Activated CD4-positive, alpha-beta T cell treated with anti-CD3 and anti-CD28 coated beads for 36 hours (primary cell): ENCODE data around the gene BTBD7. TPM values are rescaled to one million over a fixed set of nuclear protein-coding genes. Genes with fewer than 3 reads are reported as not detected.

Experiments used
- ATAC-seq: fragments of 200-7000 bp; cut with Tn5 transposase; one replicate; pipeline ENCODE4 v1.10.0; 2021; ENCODE audit warnings: mild to moderate bottlenecking, moderate library complexity
- CTCF ChIA-PET: fragments of 350-600 bp; sonication (Branson Sonifier 250); formaldehyde crosslinking; loops from one replicate; lab custom pipeline; 2021; ENCODE audit warnings: antibody characterized with exemption; lab: Charles Lee
- POLR2A ChIA-PET: fragments of 350-600 bp; sonication (Branson Sonifier 250); formaldehyde crosslinking; loops from one replicate; lab custom pipeline; 2021; ENCODE audit warnings: antibody characterized with exemption, inconsistent platforms; lab: Charles Lee
- DNase-seq: peaks from one replicate; pipeline ENCODE4 v3.0.0-alpha.2; 2020
- H3K27ac Mint-ChIP-seq: one replicate; pipeline ENCODE4 v1.8.0; 2021; ENCODE audit warnings: mixed read lengths
- H3K27me3 Mint-ChIP-seq: one replicate; pipeline ENCODE4 v1.8.0; 2021; ENCODE audit warnings: mixed read lengths
- H3K36me3 Mint-ChIP-seq: one replicate; pipeline ENCODE4 v1.8.0; 2021; ENCODE audit warnings: low read depth, mixed read lengths
- H3K4me1 Mint-ChIP-seq: one replicate; pipeline ENCODE4 v1.8.0; 2021; ENCODE audit warnings: mixed read lengths
- H3K4me3 Mint-ChIP-seq: one replicate; pipeline ENCODE4 v1.8.0; 2021; ENCODE audit warnings: mild to moderate bottlenecking, moderate library complexity, mixed read lengths
- H3K9me3 Mint-ChIP-seq: one replicate; pipeline ENCODE4 v1.8.0; 2021; ENCODE audit warnings: low read depth, mixed read lengths
- intact Hi-C, 2 experiments: fragments of 100-400 bp; cut with DNase I in 1 of 2; cut with micrococcal nuclease in 1 of 2; formaldehyde crosslinking; loops; one replicate each; pipeline versions ENCODE4 v1.14.2 to v1.15.1; 2022 to 2024; cut with DNase I, micrococcal nuclease
- total RNA-seq, 2 experiments: library from RNA; stranded (reverse); gene quantifications; one replicate each; pipeline ENCODE4 v1.2.3, GENCODE V29; 2021

Gene BTBD7
- total RNA-seq, 2 experiments from 2014 or later, result 6.5 to 9.5 TPM

- no peaks in the 10 kb centered on the region for H3K27me3 Mint-ChIP-seq
- no peak overlapping the region for H3K27ac Mint-ChIP-seq
- H3K36me3 Mint-ChIP-seq, result peaks cover 10% of the 10 kb centered on the region
- CTCF ChIA-PET, result no interaction called here
- DNase-seq, result no peak
- peaks cover 51% of the 10 kb centered on the region for H3K4me1 Mint-ChIP-seq
- ATAC-seq, result no peak
- no peak overlapping the region for H3K4me3 Mint-ChIP-seq
- POLR2A ChIA-PET, result no interaction called here
- intact Hi-C loops, result no loop called here
- H3K9me3 Mint-ChIP-seq, result no peaks in the 10 kb centered on the region
These were observed 4.3 kb downstream of the BTBD7 start for GRCh38 chr14:93328546-93328945.

GRCh38 chr14:93326196-93326595, 6.6 kb downstream of the BTBD7 start:
- Mint-ChIP-seq H3K27ac (no peak overlapping the region), H3K9me3 (no peaks in the 10 kb centered on the region), H3K27me3 (no peaks in the 10 kb centered on the region), H3K36me3 (peaks cover 15% of the 10 kb centered on the region), H3K4me1 (peaks cover 52% of the 10 kb centered on the region), H3K4me3 (no peak overlapping the region)
- ATAC-seq, result no peak
- DNase-seq, result no peak
- intact Hi-C loops, result no loop called here
- ChIA-PET POLR2A (no interaction called here), CTCF (interaction anchor here (1.1 kb wide), 1 partner anchor 8 kb away, joined by 3 read pairs; no protein-coding TSS in a partner anchor)

GRCh38 chr14:93323600-93324174, 9.1 kb downstream of the BTBD7 start:
- peaks cover 16% of the 10 kb centered on the region for H3K36me3 Mint-ChIP-seq
- DNase-seq (no peak), ATAC-seq (no peak)
- H3K4me1 Mint-ChIP-seq, result peaks cover 45% of the 10 kb centered on the region
- CTCF ChIA-PET, result interaction anchor here (1.0 kb wide), 1 partner anchor 28 kb away, joined by 3 read pairs; no protein-coding TSS in a partner anchor
- intact Hi-C loops, result no loop called here
- POLR2A ChIA-PET, result no interaction called here
- H3K27me3 Mint-ChIP-seq, result no peaks in the 10 kb centered on the region
- H3K27ac Mint-ChIP-seq, result no peak overlapping the region
- H3K9me3 Mint-ChIP-seq, result no peaks in the 10 kb centered on the region
- H3K4me3 Mint-ChIP-seq, result no peak overlapping the region

GRCh38 chr14:93322929-93323599, 9.8 kb downstream of the BTBD7 start:
- no peak overlapping the region for H3K4me3 Mint-ChIP-seq
- H3K4me1 Mint-ChIP-seq, result peaks cover 45% of the 10 kb centered on the region
- ATAC-seq, result no peak
- CTCF ChIA-PET, result interaction anchor here (1.0 kb wide), 1 partner anchor 27 kb away, joined by 3 read pairs; no protein-coding TSS in a partner anchor
- intact Hi-C loops, result no loop called here
- H3K9me3 Mint-ChIP-seq, result no peaks in the 10 kb centered on the region
- H3K27ac Mint-ChIP-seq, result no peak overlapping the region
- no peak for DNase-seq
- H3K36me3 Mint-ChIP-seq, result peaks cover 16% of the 10 kb centered on the region
- POLR2A ChIA-PET, result interaction anchor here (0.6 kb wide), 1 partner anchor 125 kb away, joined by 5 read pairs; no protein-coding TSS in a partner anchor
- H3K27me3 Mint-ChIP-seq, result no peaks in the 10 kb centered on the region

DNA sequence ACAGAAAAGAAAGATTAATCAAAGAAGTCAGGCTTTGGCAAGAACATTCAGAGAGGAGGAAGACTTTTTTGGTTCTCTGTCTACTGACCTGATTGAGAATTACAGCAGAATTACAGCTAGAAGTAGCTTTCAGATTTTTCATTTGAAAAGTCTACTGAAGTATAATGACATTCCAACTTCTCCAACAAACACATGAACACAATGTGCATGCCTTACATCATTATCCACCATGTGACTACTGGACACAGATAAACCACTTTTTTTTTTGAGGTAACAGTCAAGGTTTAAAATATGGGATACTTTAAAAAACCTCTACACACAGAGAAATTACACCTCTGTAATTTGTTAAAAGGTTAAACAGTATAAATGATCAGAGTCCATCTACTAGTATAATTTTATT, 12.3 kb downstream of the BTBD7 start:
- Mint-ChIP-seq H3K4me1 (peaks cover 40% of the 10 kb centered on the region), H3K36me3 (peaks cover 16% of the 10 kb centered on the region), H3K27ac (no peak overlapping the region), H3K4me3 (no peak overlapping the region), H3K27me3 (no peaks in the 10 kb centered on the region), H3K9me3 (no peaks in the 10 kb centered on the region)
- no peak for ATAC-seq
- POLR2A ChIA-PET, result no interaction called here
- CTCF ChIA-PET, result no interaction called here
- intact Hi-C loops, result no loop called here
- no peak for DNase-seq

DNA sequence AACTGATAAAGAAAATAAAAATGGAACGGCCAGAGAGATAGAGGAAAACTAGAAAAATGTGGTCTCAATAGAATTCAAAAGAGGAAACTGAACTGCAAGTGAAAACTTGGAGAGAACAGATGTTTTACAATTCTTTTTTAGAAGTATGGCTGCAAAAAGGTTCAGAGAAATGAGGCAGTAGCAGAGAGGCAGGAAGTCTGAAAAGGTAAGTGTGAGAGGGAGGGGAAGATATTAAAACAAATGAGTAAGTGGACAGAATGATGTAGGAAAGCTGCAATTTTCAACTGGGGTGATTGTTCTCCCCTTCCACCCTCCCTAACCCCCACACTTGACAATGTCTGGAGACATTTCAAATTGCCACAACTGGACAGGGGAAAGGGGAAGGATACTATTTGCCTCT, 12.9 kb downstream of the BTBD7 start:
- H3K36me3 Mint-ChIP-seq, result peaks cover 14% of the 10 kb centered on the region
- intact Hi-C loops, result no loop called here
- POLR2A ChIA-PET, result no interaction called here

GRCh38 chr14:93319494-93319893, 13.3 kb downstream of the BTBD7 start:
- H3K4me3 Mint-ChIP-seq, result no peak overlapping the region
- H3K36me3 Mint-ChIP-seq, result peaks cover 10% of the 10 kb centered on the region
- no peak overlapping the region for H3K27ac Mint-ChIP-seq
- ChIA-PET POLR2A (no interaction called here), CTCF (interaction anchor here (0.6 kb wide), 1 partner anchor 85 kb away, joined by 3 read pairs; no protein-coding TSS in a partner anchor)
- intact Hi-C loops, result no loop called here
- H3K4me1 Mint-ChIP-seq, result peaks cover 37% of the 10 kb centered on the region
- ATAC-seq (no peak), DNase-seq (no peak)
- H3K9me3 Mint-ChIP-seq, result no peaks in the 10 kb centered on the region
- no peaks in the 10 kb centered on the region for H3K27me3 Mint-ChIP-seq

More for the DNA sequence above, 12.9 kb downstream of the BTBD7 start:
- no peak for DNase-seq
- peak; percentile 44 for ATAC-seq
- CTCF ChIA-PET, result no interaction called here
- no peak overlapping the region for H3K4me3 Mint-ChIP-seq
- no peaks in the 10 kb centered on the region for H3K9me3 Mint-ChIP-seq
- no peak overlapping the region for H3K27ac Mint-ChIP-seq
- H3K4me1 Mint-ChIP-seq, result peaks cover 40% of the 10 kb centered on the region
- H3K27me3 Mint-ChIP-seq, result no peaks in the 10 kb centered on the region

DNA sequence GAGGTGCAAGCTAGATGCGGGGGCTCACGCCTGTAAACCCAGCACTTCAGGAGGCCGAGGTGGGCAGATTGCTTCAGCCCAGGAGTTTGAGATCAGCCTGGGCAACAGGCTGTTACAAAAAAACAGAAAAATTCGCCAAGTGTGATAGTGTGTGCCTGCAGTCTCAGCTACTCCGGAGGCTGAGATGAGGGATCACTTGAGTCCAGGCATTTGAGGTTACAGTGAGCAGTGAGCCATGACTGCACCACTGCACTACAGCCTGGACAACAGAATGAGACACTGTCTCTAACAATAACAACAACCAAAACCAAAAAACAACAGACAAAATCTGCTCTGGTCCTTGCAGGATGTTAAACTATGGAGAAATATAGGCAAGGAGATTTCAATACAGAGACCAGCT, 13.9 kb downstream of the BTBD7 start:
- ChIA-PET POLR2A (no interaction called here), CTCF (interaction anchor here (0.6 kb wide), 1 partner anchor 86 kb away, joined by 3 read pairs; no protein-coding TSS in a partner anchor)
- Mint-ChIP-seq H3K4me1 (peaks cover 36% of the 10 kb centered on the region), H3K9me3 (no peaks in the 10 kb centered on the region), H3K27ac (no peak overlapping the region), H3K27me3 (no peaks in the 10 kb centered on the region), H3K36me3 (peaks cover 9% of the 10 kb centered on the region), H3K4me3 (no peak overlapping the region)
- ATAC-seq (no peak), DNase-seq (no peak)
- intact Hi-C loops, result no loop called here

DNA sequence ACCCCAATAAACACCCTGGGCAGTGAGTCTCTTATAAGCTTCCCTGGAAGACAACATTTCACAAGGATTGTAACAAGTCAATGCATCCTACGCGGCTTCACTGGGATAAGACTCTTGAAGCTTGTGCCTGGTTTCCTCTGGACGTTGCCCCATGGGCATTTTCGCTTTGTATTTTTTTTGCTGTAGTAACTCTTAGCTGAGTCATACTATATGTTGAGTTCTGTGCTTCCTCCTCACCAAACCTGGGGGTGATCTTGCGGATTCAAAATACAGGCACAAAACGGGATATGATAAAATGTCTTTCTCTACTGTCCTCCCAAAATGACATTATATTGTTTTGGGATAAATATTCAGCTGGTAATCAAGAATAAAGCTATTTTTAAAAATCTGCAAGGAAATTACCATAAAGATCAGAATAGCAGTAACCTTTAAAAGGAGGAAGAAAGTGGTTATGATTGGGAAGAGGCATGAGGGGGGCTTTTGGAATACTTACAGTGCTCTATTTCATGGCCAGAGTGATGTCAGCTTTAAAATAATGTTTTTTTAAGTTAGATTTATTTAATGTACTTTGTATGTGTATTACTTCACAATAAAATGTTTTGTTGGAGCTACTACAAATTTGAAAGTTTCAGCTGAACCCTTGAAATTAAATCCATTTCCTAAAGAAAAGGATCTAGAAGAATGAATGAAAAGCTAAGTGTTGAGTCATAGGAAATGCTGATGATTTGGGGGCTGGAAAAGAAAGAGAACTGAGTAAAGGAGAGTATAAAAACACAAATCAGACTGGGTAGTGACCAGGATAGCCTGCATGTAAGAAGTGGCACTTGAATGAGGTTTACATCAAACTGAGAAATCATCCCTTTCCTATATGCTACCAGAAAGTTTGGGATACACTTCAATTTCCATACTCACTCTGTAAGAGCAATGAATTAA, 14.7 kb downstream of the BTBD7 start:
- Mint-ChIP-seq H3K4me3 (no peak overlapping the region), H3K9me3 (no peaks in the 10 kb centered on the region), H3K36me3 (peaks cover 4% of the 10 kb centered on the region), H3K27me3 (no peaks in the 10 kb centered on the region), H3K4me1 (peaks cover 29% of the 10 kb centered on the region), H3K27ac (no peak overlapping the region)
- ChIA-PET POLR2A (no interaction called here), CTCF (interaction anchor here (1.1 kb wide), 1 partner anchor 20 kb away, joined by 3 read pairs; no protein-coding TSS in a partner anchor)
- no peak for ATAC-seq
- DNase-seq, result no peak
- intact Hi-C loops, result no loop called here

GRCh38 chr14:93317210-93317874, 15.5 kb downstream of the BTBD7 start:
- intact Hi-C loops, result no loop called here
- Mint-ChIP-seq H3K27ac (no peak overlapping the region), H3K9me3 (no peaks in the 10 kb centered on the region), H3K4me1 (peaks cover 29% of the 10 kb centered on the region), H3K36me3 (peaks cover 4% of the 10 kb centered on the region), H3K27me3 (no peaks in the 10 kb centered on the region), H3K4me3 (no peak overlapping the region)
- POLR2A ChIA-PET, result no interaction called here
- no peak for ATAC-seq
- CTCF ChIA-PET, result interaction anchor here (1.1 kb wide), 1 partner anchor 19 kb away, joined by 3 read pairs; no protein-coding TSS in a partner anchor
- DNase-seq, result no peak

DNA sequence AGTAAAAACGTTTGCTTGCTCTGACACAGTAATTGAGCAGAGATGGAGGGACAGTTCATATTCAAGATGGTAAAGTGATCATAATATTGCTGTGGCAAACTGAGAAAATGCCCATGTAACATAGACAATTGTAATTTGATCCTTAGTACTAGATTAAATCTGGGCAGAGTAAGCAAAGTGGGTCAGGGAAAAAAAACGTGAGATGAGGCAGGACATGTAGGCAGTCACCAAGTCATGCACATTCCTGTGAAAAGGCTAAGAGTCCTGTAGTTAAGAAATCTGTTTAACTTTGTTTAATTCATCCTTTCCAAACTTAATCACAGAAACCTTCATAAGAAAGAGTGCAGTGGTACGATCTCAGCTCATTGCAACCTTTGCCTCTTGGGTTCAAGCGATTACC, 16.1 kb downstream of the BTBD7 start:
- ChIA-PET CTCF (no interaction called here), POLR2A (no interaction called here)
- DNase-seq (no peak), ATAC-seq (no peak)
- H3K4me3 Mint-ChIP-seq, result no peak overlapping the region
- no peak overlapping the region for H3K27ac Mint-ChIP-seq
- intact Hi-C loops, result no loop called here
- H3K9me3 Mint-ChIP-seq, result no peaks in the 10 kb centered on the region
- peaks cover 3% of the 10 kb centered on the region for H3K36me3 Mint-ChIP-seq
- H3K4me1 Mint-ChIP-seq, result peaks cover 28% of the 10 kb centered on the region
- H3K27me3 Mint-ChIP-seq, result no peaks in the 10 kb centered on the region
